NCI-H82 (cell line): ENCODE results near the gene NHS.
"Not testable (repeated sequence)": the region's sequence is repeated elsewhere in the genome, so short reads cannot be mapped to it uniquely, and the experiment has no call there.

Source experiments
- DNase-seq: peaks from one replicate; lab custom pipeline; 2025; lab: John Stamatoyannopoulos, UW

Gene NHS

DNA sequence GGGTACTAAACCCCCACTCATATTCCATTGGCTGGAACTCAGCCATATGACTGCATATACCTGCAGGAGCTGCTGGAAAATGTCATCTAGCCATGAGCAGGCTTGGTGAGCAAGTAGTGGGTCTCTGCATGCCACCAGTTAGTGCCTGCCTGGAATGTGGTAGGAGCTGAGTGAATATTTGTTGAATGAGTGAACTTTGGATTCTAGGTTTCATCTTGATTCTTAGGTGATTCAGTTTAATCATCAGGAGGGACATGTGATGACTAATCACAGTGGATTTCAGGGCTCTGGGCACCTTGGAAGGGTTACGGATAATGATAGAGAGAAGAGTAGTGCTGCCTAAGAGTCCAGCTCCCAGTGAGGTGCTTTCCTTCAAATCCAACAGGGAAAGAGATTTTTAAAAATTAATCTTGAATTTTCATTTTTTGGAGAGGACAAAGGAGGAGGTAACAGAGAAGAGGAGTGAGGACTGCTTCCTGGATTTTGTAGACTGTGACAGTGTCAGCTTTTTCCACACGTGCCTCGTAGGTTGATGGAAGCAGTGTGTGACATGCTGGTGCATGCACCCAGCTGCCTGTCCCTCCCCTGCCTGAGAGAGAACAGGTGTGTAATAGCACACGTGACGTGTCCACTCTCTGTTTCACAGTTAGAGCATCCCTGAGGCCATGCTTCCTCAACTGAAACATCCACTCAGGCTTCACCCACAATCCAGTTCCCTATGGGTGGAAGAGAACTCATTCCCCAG is 30.4 kb downstream of the NHS start:
- DNase-seq = no peak

DNA sequence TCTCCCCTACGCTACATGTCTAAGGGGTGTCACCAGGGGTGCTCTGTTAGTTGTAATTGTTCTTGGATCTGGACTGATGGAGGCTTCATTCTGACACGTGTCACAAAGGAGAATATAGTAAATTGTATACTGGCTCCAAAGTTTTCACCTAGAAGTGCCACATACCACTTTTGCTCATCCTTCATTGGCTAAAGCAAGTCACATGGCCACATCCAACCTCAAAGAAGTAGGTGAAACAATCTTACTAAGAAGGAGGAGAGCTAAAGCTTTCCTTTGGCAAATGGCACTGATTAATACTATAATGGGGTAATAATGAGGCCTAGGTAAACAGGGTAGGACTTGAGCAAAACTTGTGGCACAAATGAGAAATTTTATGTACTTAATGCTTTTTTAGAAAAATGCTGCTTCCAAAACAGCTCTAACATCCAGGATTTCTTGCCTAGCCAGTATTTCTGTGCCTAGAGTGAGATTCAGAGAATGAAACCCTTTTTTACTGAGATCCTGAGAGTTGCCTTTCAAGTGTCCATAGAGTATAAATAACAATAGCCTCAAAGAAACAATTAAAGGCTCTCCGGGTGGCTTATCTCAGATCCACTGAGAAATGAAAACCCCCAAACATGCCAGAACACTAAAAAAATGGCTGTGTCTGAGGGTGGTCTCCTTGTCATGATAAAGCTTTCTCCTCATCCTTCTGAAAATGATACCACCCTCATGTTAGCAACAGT is 34.7 kb downstream of the NHS start:
- no peak for DNase-seq

DNA sequence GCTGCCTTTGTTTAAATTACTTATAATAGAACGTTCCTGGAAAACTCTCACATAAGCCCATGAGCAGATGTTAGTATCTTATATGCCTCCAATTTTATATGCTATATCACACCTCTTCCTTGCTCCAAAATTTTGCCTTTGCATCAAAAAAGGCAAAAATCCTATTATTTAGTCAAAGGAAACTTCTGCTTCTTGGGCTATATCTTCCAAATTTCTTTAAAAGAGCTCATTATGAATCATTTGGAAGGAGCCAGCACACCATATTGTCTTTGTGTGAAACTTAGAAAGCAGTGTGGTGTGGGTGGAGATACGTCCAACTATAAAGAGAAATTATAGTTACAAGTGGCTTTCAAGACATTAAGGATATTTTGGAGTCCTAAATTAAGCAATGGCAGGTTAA is 35.7 kb downstream of the NHS start:
- DNase-seq = no peak

DNA sequence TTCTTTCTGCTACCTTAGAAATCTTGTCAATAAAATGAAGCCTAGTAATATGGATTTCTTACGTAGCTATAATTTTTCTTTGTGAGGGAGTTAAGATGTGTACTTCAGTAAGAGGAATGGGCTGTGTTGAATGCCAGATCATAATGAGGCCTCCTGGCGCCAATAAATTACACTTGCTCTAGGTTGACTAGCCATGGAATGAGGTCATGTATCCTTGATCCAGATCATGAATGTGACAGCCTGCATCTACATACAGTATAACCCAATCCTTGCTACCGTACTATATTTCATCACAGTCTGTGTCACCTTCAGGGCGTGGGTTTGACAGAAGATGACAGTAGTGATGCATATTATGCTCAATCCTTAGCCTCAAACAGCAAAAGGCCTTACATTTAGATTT is 36.2 kb downstream of the NHS start:
- no peak for DNase-seq

DNA sequence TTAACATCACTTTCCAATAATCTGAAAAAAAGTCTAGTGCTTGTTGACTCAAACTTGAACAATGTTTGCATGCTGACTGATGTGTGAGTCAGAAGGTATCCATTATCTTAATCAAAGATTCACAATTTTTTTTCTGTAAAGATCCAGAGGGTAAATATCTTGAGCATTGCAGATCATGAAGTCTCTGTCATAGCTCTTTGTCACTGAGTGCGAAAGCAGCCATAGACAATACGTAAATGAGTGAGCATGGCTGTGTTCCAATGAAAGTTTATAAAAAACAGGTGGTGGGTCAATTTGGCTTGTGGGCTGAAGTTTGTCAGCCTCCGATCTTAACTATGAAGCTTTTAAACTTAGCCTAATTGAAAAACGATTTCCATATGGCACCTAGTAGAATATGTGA is 37.7 kb downstream of the NHS start:
- DNase-seq = no peak

DNA sequence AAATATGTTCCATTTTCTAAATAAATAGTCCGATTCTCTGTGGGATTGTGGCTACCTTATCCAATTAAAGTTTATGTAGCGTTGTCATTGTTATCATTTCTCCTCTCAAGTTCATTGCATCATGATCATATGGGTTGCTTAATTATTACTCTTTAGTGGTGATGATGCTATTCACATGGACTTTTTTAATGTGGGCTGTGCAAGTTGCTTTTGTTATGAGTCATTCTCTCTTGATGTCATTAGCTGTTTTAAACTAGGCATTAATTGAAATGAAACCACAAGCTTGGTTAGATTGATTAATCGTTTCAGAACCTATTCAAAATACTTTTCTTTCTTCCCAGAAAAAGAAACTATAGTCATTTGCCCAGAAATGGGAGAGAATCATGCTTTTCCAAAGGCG is 38.2 kb downstream of the NHS start:
- no peak for DNase-seq

DNA sequence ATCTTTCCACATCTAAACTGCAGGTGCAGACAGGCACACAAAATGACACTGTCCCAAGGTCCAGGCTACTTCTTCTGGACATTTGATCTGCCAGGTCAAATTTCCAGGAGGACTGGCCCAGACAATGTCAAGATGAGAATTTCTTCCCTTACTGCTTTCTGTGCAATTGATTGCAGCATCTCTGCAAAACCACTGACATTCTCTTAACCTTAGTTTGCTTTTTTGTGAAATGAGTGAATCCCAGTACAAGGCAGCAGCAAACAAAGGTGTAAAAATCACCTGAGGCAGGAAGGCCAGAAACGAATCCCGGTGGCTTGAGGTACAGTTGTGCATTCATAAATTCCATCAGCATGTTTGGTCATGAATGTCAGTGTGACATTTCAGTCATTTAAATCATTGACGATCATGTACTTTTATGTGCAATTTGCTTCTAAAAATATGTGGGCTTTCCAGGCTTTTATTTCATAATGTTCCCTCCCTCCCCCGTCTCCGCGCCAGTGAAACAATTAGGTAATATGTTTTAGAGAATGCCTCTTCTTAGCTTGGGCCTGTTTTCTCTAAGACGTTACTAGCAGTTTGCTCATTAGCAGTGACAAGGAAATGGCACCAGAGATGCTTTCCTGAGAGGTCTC is 39.1 kb downstream of the NHS start:
- DNase-seq = no peak

DNA sequence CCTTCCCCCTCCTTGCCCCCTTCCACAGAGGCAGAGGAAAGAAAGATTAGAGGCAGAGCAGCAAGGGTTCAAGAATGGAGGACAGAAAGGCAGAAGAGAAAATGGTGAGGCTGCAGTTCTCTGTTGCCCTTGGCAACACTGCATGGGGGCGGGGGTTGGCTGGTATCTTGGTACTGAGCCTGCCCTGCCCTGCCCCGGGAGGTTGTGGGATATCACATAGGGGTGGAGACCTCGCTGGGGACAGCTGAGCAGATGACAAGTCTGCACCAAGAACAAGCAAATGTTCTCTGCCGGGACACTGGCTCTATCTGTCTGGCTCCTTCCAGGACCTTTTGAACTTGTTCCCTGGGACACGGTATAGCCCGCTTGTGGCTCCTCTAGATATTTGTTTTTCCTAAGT is 39.8 kb downstream of the NHS start:
- no peak for DNase-seq

DNA sequence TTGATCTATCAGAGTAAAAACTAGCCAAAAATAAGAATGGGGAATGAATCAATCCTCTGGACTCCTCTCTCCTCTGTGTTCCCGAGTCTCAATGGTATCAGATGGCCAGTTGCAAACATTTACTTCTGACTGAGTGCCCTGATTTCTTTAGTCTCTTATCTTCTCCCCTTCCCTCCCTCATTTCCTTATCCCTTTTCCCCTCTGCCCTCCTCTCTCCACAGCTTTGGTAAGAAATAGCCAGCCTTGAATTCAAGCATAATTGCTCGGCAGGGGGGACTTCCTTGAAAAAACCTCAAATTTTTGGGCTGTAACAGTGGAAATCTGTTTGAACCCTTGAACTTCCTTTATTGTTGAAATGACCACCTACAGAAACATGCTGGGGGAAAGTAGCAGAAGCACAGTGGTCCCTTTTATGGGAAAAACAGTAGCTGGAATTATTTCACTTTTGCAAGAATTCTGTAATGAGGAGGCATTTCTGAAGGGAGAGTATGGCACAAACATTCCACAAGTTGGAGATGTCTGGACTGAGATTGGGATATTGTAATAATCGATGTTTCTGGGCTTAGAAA is 40.3 kb downstream of the NHS start:
- no peak for DNase-seq

DNA sequence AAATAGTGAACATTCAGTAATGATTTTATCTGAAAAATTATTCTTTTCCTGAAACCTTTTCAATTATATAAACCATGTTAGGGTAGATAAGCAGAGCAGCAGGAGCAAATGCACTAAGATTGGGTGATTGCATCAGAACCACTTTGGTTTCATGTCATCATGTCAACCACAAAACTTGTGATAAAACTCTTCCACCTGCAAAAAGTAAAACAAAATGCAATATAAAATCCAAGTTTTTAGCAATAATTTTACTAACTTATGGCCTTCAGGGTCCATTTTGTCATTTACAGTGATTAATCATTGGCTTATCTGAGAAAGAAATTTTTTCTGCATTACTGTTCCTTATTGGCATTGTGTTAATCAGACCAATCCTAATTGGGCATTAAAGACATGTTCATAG is 42.4 kb downstream of the NHS start:
- DNase-seq = no peak

DNA sequence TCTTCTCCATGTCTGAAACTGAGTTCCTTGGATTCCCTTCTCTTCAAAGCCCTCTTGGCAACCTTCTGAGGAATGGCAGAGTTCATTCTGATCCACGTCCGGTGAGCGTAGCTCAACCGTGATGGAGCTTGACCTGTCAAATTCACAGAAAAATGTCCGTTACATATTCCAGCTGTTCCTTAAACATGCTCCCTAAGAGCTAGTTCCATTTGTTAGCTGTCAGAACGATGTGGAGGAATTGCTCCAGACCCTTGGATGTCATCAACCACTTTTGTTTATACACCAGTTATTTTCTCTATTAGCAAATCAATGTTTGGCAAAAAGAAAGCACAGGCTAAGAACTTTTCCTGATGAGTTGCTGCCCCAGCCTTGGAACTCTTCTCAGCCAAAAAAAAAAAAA is 50.1 kb downstream of the NHS start:
- DNase-seq = no peak

DNA sequence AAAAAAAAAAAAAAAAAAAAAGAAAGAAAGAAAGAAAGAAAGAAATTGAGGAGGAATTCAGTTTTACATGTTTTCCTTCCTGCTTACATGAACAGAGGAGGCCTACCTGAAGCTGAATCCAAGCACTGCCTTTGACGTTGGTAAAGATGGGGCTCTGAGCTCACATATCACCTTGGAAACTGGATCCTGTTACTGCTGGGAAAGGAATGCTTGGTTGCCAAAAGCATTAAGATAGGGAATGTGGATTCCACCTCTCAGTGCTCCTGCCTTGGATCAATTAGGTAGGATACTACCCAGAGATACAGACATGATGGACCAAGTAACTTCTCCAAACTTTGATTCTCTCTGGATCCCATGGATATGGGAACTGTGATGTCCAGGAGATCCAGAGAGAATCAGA is 50.6 kb downstream of the NHS start:
- DNase-seq = no peak

DNA sequence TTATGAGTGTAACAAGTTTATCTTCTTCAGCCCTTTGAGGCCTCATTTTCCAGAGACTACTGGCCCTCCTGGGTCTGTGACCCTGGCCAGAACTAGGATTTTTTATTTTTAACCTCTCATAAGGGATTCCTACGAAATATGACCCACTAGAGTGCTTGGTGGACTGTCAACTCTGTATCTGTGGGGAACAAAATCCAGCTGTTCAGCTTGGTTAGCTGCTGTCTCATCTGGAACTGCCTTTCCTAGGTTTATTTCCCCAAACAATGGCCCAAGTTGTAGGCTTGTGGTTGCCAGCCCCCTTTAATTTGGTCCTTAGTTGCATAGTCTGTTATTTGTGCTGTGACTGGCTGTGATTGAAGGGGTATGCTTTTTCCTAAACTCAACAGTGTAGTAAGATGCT is 56.2 kb downstream of the NHS start:
- DNase-seq = no peak

DNA sequence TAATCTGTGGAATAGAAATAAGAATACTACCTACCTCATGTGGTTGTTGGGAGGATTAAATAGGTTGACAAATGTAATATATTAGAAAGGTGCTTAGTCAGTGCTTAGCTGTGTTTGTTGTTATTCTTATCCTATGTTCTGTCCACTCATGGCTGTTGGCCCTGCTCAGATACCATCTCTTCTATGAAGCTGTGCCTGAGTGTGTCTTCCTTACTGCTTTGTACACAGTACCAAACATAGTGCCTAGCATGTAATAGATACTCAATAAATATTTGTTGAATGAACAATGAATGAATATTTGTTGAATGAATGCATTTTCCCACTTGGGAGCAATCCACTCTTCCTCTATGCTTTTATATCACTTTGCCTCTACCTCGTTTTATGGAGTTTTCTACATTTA is 57.2 kb downstream of the NHS start:
- no peak for DNase-seq

DNA sequence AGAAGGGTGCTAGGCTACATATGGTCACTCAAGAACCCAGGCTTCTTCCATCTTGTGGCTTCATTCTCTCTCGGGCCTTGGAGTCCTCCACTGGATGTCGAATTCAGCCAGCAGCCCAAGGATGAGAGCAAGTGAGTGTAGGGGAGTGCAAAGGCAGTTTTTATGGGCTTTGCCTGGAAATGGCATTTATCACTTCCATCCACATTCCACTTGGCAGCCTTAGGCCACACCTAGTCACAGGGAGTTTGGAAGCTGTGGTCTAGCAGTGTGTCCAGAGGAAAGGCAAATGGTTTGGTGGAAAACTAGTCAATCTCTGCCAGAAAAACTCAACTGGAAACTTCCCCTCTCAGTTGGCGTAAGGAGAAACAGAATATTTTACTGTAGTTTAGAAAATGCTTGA is 59.0 kb downstream of the NHS start:
- no peak for DNase-seq

DNA sequence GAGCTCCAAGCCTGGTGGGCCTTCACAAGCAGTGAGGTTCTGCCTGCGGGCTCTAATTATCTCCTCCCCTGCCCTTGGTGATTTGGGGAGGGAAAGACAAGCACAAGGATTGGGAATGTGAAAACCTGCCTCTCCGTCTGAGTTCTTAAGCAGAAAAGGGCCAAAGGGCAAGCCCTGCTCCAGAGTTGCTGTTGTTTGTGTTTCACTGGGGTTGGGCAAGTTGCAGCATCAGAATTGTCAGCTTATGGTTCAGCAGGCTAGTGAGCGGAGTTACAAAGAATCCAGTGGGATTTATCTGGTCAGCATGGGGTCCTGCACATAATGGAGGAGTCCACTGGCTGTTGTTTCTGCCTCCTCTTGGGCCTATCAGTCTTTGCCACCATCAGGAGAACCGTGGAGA is 60.5 kb downstream of the NHS start:
- DNase-seq = no peak

DNA sequence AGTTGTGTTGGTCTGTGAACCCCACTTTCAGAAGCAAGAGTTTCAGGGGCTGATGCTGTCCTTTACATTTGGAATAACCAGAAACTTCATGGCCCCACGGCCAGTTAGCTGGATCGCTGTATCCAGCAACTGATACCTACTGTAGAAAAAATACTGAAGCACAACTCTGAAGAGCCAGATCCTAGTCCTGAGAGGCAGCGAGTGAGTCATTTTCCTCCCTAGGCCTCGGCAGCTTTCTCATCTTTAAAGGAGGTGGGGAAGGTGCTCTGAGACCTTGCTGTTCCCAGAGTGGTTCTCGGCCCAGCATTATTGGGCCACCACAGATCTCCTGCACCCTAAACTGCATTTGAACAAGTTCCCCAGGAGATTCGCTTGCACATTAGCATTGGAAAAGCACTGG is 63.2 kb downstream of the NHS start:
- no peak for DNase-seq

DNA sequence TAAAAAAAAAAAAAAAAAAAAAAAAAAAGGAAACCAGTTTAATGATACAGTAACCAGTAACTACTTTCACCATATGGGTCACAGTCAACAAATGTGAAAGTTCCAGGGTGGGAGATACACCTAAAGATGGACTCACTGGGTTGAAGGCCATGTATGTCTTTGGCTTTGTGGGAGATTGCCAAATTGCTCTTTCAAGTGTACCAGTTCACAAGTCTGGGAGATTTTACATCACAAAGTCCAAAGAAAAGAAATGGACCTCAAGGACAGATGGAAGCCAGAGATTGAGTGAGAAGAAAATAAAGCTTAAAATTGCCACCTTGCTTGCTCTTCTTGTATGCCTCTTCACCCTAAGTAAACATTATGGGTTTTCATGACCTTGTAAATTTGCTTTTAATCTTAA is 65.3 kb downstream of the NHS start:
- DNase-seq = no peak

DNA sequence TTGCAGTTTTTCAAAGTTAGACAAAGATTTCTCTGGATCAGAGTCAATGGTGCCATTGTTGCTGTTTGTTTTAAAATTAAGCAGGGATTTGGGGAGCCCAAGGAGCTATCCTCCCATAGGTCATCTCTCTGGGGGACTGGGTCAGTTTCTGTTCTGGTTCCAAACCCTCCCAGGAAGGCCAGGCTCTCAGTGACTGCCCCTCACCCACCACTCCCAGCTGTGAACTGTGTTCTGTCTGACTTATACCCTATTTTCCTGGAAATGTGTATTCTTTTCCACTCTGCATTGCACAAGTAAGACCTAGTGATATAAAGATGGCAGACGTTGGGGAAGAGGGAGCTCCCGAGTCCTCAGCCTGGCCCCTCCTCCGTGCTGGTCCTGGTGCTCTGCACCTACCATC is 65.8 kb downstream of the NHS start:
- no peak for DNase-seq

DNA sequence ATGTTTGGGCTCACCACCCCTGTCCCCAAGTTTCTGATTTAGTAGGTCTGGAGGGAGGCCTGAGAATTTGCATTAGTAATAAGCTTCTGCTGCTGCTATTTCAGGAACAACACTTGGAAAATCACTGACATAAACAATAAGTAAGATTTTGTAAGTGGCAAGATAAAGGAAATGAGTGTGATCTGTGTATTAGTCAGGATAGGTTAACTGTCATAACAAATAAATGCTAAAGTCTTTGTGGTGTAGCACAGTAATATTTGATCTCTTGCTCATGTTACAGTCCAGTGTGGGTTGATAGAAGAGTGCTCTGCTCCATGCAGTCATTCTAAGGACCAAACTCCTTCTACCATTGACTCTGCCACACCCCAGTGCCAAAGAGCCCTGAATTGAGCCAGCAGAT is 67.0 kb downstream of the NHS start:
- no peak for DNase-seq

DNA sequence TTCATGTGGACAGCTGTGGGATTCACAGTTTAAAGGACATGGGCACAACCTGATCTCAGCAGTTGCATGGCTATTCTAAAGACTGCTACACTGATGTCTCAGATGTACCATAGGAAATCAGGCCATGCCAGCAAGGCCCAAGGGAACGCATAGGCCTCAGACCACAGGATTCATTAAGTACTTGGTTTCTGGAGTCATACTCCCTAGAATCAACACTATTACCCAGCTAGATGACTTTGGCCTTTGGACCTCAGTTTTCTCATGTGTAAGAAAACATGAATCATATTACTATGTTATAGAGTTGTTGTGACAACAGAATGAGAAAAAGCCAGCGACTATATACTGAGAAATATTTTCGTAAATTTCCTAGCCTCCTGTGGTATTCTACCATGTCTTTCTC is 67.9 kb downstream of the NHS start:
- DNase-seq = no peak

DNA sequence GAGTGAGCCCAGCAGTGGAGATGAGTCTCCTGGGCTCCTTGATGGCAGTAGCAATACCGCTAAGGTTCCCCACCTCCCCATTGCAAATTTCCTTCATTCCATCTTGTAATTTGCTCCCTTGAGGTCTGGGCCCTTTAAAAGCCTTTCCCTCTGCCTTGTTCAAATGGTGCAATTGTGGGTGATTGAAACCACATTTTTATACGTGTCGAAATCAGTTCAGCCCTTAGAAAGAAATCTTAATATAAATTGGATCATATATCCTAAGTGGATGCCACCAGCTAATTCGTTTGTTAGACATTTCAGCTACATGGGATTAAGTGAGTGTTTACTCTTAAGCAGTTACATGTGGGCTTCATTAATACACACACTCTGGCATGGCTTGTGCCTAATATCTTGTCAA is 68.6 kb downstream of the NHS start:
- peak; percentile 24 for DNase-seq

DNA sequence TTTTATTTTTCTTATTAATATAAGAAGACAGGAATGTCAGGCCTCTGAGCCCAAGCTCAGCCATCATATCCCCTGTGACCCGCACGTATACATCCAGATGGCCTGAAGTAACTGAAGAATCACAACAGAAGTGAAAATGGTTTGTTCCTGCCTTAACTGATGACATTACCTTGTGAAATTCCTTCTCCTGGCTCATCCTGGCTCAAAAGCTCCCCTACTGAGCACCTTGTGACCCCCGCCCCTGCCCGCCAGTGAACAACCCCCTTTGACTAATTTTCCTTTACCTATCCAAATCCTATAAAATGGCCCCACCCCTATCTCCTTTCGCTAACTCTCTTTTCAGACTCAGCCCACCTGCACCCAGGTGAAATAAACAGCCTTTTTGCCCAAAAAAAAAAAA is 71.3 kb downstream of the NHS start:
- DNase-seq = not testable (repeated sequence)
